GM12878 (cell line): ENCODE results near the gene CNPPD1. TPM values are rescaled to one million over a fixed set of nuclear protein-coding genes. Genes with fewer than 3 reads are reported as not detected.

Experiments used
- ATAC-seq: fragments of 200-7000 bp; cut with Tn5 transposase; 3 replicates; pipeline ENCODE4 v1.9.1; 2020; ENCODE audit warnings: mild to moderate bottlenecking, moderate library complexity
- BruUV-seq: library from RNA; stranded (reverse); fragments of 400-500 nt; replicated peaks from 2 replicates; lab custom pipeline; 2021; lab: Mats Ljungman, UMichigan
- CTCF ChIA-PET: fragments of 300-600 bp; sonication (Branson Sonifier 250); formaldehyde crosslinking; extraction: SDS; loops from one replicate; lab custom pipeline; 2021; ENCODE audit warnings: inconsistent platforms; lab: Yijun Ruan, JAX
- POLR2A ChIA-PET: fragments of 350-600 bp; formaldehyde crosslinking; extraction: SDS; loops from one replicate; lab custom pipeline; 2021; ENCODE audit warnings: inconsistent platforms; lab: Charles Lee
- RAD21 ChIA-PET: fragments of 300-600 bp; sonication (Branson Sonifier 250); formaldehyde crosslinking; loops from one replicate; lab custom pipeline; 2023; ENCODE audit warnings: antibody characterized with exemption; ENCODE audit not compliant: unreplicated experiment; lab: Charles Lee
- SMC1A ChIA-PET: fragments of 300-600 bp; sonication (Branson Sonifier 250); formaldehyde crosslinking; loops from one replicate; lab custom pipeline; 2023; ENCODE audit not compliant: unreplicated experiment, uncharacterized antibody; lab: Charles Lee
- DNase-seq: peaks from one replicate; pipeline ENCODE4 v3.0.0-alpha.2; 2011; ENCODE audit warnings: low read depth, low spot score
- FAIRE-seq: peaks from 3 replicates; lab custom pipeline; 2011; peaks lifted over from hg19 to GRCh38; lab: Jason Lieb, UNC
- H2AFZ ChIP-seq: 2 replicates; pipeline ENCODE4 v1.6.0; 2011; ENCODE audit warnings: low read depth, low read length, control low read depth; ENCODE audit not compliant: control insufficient read depth
- H3K27ac ChIP-seq: 2 replicates; pipeline ENCODE4 v1.5.1; 2011; ENCODE audit warnings: control low read depth; ENCODE audit not compliant: control insufficient read depth, insufficient read depth
- H3K27me3 ChIP-seq, 2 experiments: replicated peaks in 1 of 2; 2 replicates each; pipeline versions ENCODE4 v1.6.0 to v1.6.1; 2011; ENCODE audit warnings: low read length in 1 of 2; ENCODE audit not compliant: control insufficient read depth in 2 of 2, insufficient read depth in 2 of 2
- H3K36me3 ChIP-seq, 2 experiments: 2 replicates each; pipeline ENCODE4 v1.5.1; 2011; ENCODE audit warnings: low read length in 1 of 2; ENCODE audit not compliant: control insufficient read depth in 2 of 2, insufficient read depth in 2 of 2
- H3K4me1 ChIP-seq: 2 replicates; pipeline ENCODE4 v1.6.1; 2011; ENCODE audit warnings: mild to moderate bottlenecking, low read length, moderate library complexity, mixed read lengths; ENCODE audit not compliant: control insufficient read depth, insufficient read depth
- H3K4me2 ChIP-seq: 2 replicates; pipeline ENCODE4 v1.6.0; 2011; ENCODE audit warnings: control low read depth; ENCODE audit not compliant: control insufficient read depth, insufficient read depth
- H3K4me3 ChIP-seq: fragments of 200-600 bp; sonication (generic); 2 replicates; pipeline ENCODE4 v1.5.1; 2016
- H3K79me2 ChIP-seq: 2 replicates; pipeline ENCODE4 v1.6.0; 2011; ENCODE audit warnings: low read length; ENCODE audit not compliant: control insufficient read depth, insufficient read depth
- H3K9ac ChIP-seq: 2 replicates; pipeline ENCODE4 v1.8.0; 2011; ENCODE audit warnings: low read length, control low read depth, mixed read lengths; ENCODE audit not compliant: control insufficient read depth, insufficient read depth
- H3K9me3 ChIP-seq: replicated peaks from 3 replicates; pipeline ENCODE4 v1.5.1; 2011; ENCODE audit warnings: mild to moderate bottlenecking, low read length; ENCODE audit not compliant: control insufficient read depth, insufficient read depth
- H4K20me1 ChIP-seq: 2 replicates; pipeline ENCODE4 v1.6.0; 2011; ENCODE audit not compliant: control insufficient read depth, insufficient read depth
- BACH1 ChIP-seq: fragments of 450-650 bp; IDR thresholded peaks from 2 replicates; pipeline ENCODE4 v1.6.1; 2017; ENCODE audit warnings: mild to moderate bottlenecking, borderline replicate concordance
- EP300 ChIP-seq, 2 experiments: fragments of 150-350 bp in 1 of 2; IDR thresholded peaks; 2 replicates each; pipeline ENCODE4 v1.6.1; 2011 to 2012; ENCODE audit warnings: low read depth in 2 of 2, low read length in 2 of 2, borderline replicate concordance in 1 of 2, improper control_type of control experiment in 1 of 2, inconsistent platforms in 1 of 2; ENCODE audit not compliant: control insufficient read depth in 1 of 2
- IRF5 ChIP-seq: fragments of 450-650 bp; IDR thresholded peaks from 2 replicates; pipeline ENCODE4 v1.6.1; 2017; ENCODE audit warnings: borderline replicate concordance
- MEF2A ChIP-seq: IDR thresholded peaks from 2 replicates; pipeline ENCODE4 v1.6.1; 2011; ENCODE audit warnings: low read depth, mild to moderate bottlenecking, low read length, moderate library complexity; ENCODE audit not compliant: insufficient read depth
- NKRF ChIP-seq: fragments of 450-650 bp; conservative IDR thresholded peaks from 2 replicates; pipeline ENCODE4 v1.6.1; 2017; ENCODE audit warnings: mild to moderate bottlenecking, moderate library complexity
- PAX8 ChIP-seq: fragments of 450-650 bp; IDR thresholded peaks from 2 replicates; pipeline ENCODE4 v1.6.1; 2017; ENCODE audit warnings: mild to moderate bottlenecking, moderate library complexity
- POU2F2 ChIP-seq: IDR thresholded peaks from 3 replicates; pipeline ENCODE4 v1.6.1; 2011; ENCODE audit warnings: low read depth, mild to moderate bottlenecking, low read length, borderline replicate concordance
- SP1 ChIP-seq: IDR thresholded peaks from one replicate; pipeline ENCODE4 v1.6.1; 2011; ENCODE audit warnings: low read depth, low read length
- STAT1 ChIP-seq: fragments of 450-650 bp; conservative IDR thresholded peaks from 2 replicates; pipeline ENCODE4 v1.6.1; 2014; ENCODE audit warnings: antibody characterized with exemption, mild to moderate bottlenecking
- SUZ12 ChIP-seq: fragments of 200-600 bp; sonication (generic); IDR thresholded peaks from one replicate; pipeline ENCODE4 v1.6.1; 2018; ENCODE audit warnings: antibody characterized with exemption, mild to moderate bottlenecking; ENCODE audit not compliant: unreplicated experiment
- TBL1XR1 ChIP-seq: IDR thresholded peaks from 2 replicates; pipeline ENCODE4 v1.6.1; 2012; ENCODE audit warnings: low read depth, low read length, improper control_type of control experiment
- TCF12 ChIP-seq: IDR thresholded peaks from 2 replicates; pipeline ENCODE4 v1.6.1; 2011; ENCODE audit warnings: low read depth, mild to moderate bottlenecking, low read length
- ZBTB40 ChIP-seq: fragments of 450-650 bp; IDR thresholded peaks from 2 replicates; pipeline ENCODE4 v1.6.1; 2016; ENCODE audit warnings: mild to moderate bottlenecking, moderate library complexity, borderline replicate concordance
- WGBS: methylation state at CpG from one replicate; pipeline ENCODE4 v1.1.6; 2016; ENCODE audit warnings: low lambda C conversion rate; ENCODE audit not compliant: insufficient replicate concordance, insufficient coverage; ENCODE audit errors: missing lambda C conversion rate; 5-methylcytosine and 5-hydroxymethylcytosine counted together
- in situ Hi-C: fragments of 300-500 bp; cut with MboI; formaldehyde crosslinking; loops from 9 replicates; pipeline ENCODE4 v1.14.3; 2018; ENCODE audit warnings: mixed read lengths
- intact Hi-C: fragments of 100-400 bp; cut with micrococcal nuclease; formaldehyde crosslinking; loops from one replicate; pipeline ENCODE4 v1.14.2; 2022; ENCODE audit not compliant: unreplicated experiment
- polyA plus RNA-seq, 11 experiments: library from polyadenylated mRNA; depleted of rRNA in 4 of 11; unstranded in 6 of 11; stranded (reverse) in 5 of 11; fragments of >200 nt; fragmentation: Nextera tagmentation in 4 of 11; fragmentation: Illumina TruSeq in 1 of 11; extraction: Ambion mirVana in 4 of 11; extraction: Trizol in 1 of 11; gene quantifications; 1 replicate in 1 of 11; 2 replicates in 10 of 11; pipeline versions ENCODE4 v1.2.1 to v1.2.3, GENCODE V29; 2011 to 2016; ENCODE audit warnings: inconsistent platforms in 2 of 11, missing spikeins in 2 of 11, low read depth in 1 of 11
- total RNA-seq, 4 experiments: library from RNA; depleted of rRNA in 3 of 4; stranded (reverse); fragments of >200 nt in 3 of 4; fragmentation: Illumina TruSeq in 1 of 4; extraction: Trizol in 1 of 4; gene quantifications; 2 replicates each; pipeline versions ENCODE4 v1.2.1 to v1.2.3, GENCODE V29; 2013 to 2021

Gene CNPPD1
- total and polyA plus RNA-seq, 10 of the 15 experiments (the other 5 are each of a cell fraction or from before 2014, with no cell fraction given): 12.2 to 86.6 (median 43.4) TPM

GRCh38 chr2:219219784-219220532 is 43.2 kb upstream of the CNPPD1 start:
- peaks cover 16% of the 10 kb centered on the region for H3K4me1 ChIP-seq
- in situ Hi-C loops (no loop called here), intact Hi-C loops (loop anchor here (2.0 kb wide), 1 partner anchor 75 kb away; no protein-coding TSS in a partner anchor)
- DNase-seq (no peak), FAIRE-seq (no peak), ATAC-seq (no peak)
- POLR2A ChIA-PET: interaction anchor here (0.7 to 3.8 kb wide), 4 partner anchors 9 to 44 kb away, joined by 3 to 21 read pairs (median 6); partner anchors contain the start of genes CNPPD1, GLB1L and STK16
- H4K20me1 ChIP-seq: no peaks in the 10 kb centered on the region; the same call in 1 of the 2 replicates
- H3K27ac ChIP-seq: no peak overlapping the region
- H3K36me3 ChIP-seq: peaks cover 12 to 32% of the 10 kb centered on the region in 2 experiments
- H3K9me3 ChIP-seq: no peaks in the 10 kb centered on the region
- RAD21 ChIA-PET: interaction anchor here (0.7 kb wide), 1 partner anchor 56 kb away, joined by 3 read pairs; no protein-coding TSS in a partner anchor
- H2AFZ ChIP-seq: no peak overlapping the region
- CTCF ChIA-PET: interaction anchor here (0.9 kb wide), 1 partner anchor 26 kb away, joined by 3 read pairs; no protein-coding TSS in a partner anchor
- peaks cover 14% of the 10 kb centered on the region for H3K79me2 ChIP-seq
- WGBS: 93% methylated on average over 18 of the region's 18 CpGs
- no peaks in the 10 kb centered on the region for H3K27me3 ChIP-seq
- H3K9ac ChIP-seq: no peak overlapping the region
- SMC1A ChIA-PET: interaction anchor here (1.3 to 1.8 kb wide), 4 partner anchors 9 to 62 kb away, joined by 4 to 8 read pairs (median 4); partner anchors contain the start of genes ANKZF1, ATG9A and ZFAND2B
- H3K4me2 ChIP-seq: no peak overlapping the region
- no peak overlapping the region for H3K4me3 ChIP-seq
- BruUV-seq: no TSS peak
- no peak for TF ChIP-seq BACH1
- TF ChIP-seq IRF5: no peak
- TF ChIP-seq NKRF: no peak
- no peak for TF ChIP-seq ZBTB40
- no peak for TF ChIP-seq TBL1XR1
- TF ChIP-seq PAX8: no peak
- no peak for TF ChIP-seq EP300 (IDR thresholded peaks at IDR 0.05; ENCODE audit: borderline replicate concordance in 1 of 2, control insufficient read depth in 1 of 2, low read depth in 2 of 2, low read length in 2 of 2)
- TF ChIP-seq TCF12: no peak
- no peak for TF ChIP-seq SP1
- no peak for TF ChIP-seq SUZ12
- no peak for TF ChIP-seq MEF2A
- TF ChIP-seq POU2F2: no peak
- no peak for TF ChIP-seq STAT1
